Measurements from ENCODE around the gene OR2T35. TPM values are rescaled to one million over a fixed set of nuclear protein-coding genes. Genes with fewer than 3 reads are reported as not detected.

The OR2T35 gene
- total RNA-seq, 2 experiments from 2014 or later: not detected

GRCh38 chr1:248618878-248619277, 26.2 kb downstream of the OR2T35 start:
- no peak overlapping the region for H3K27ac Mint-ChIP-seq
- H3K27me3 Mint-ChIP-seq: no peaks in the 10 kb centered on the region
- intact Hi-C loops (cut with micrococcal nuclease): no loop called here
- peaks cover 3% of the 10 kb centered on the region for H3K4me1 Mint-ChIP-seq (ENCODE audit: low read depth)
- CTCF ChIA-PET: interaction anchor here (1.2 to 7.1 kb wide), 4 partner anchors 10 to 187 kb away, joined by 3 to 46 read pairs (median 6); no protein-coding TSS in a partner anchor
- no peaks in the 10 kb centered on the region for H3K36me3 Mint-ChIP-seq
- POLR2A ChIA-PET: no interaction called here
- peak; percentile 71 for DNase-seq
- H3K9me3 Mint-ChIP-seq: no peaks in the 10 kb centered on the region
- H3K4me3 Mint-ChIP-seq: no peak overlapping the region

GRCh38 chr1:248618119-248618518, 27.0 kb downstream of the OR2T35 start:
- Mint-ChIP-seq H3K27ac (no peak overlapping the region), H3K4me1 (ENCODE audit: low read depth) (peaks cover 10% of the 10 kb centered on the region), H3K27me3 (no peaks in the 10 kb centered on the region), H3K36me3 (no peaks in the 10 kb centered on the region), H3K4me3 (no peak overlapping the region), H3K9me3 (no peaks in the 10 kb centered on the region)
- DNase-seq: no peak
- ChIA-PET CTCF (interaction anchor here (0.6 to 1.4 kb wide), 3 partner anchors 24 to 301 kb away, joined by 3 read pairs; no protein-coding TSS in a partner anchor), POLR2A (no interaction called here)
- intact Hi-C loops (cut with micrococcal nuclease): no loop called here

- peaks cover 11% of the 10 kb centered on the region for H3K4me1 Mint-ChIP-seq (ENCODE audit: low read depth)
- ChIA-PET POLR2A (no interaction called here), CTCF (interaction anchor here (0.5 to 1.4 kb wide), 2 partner anchors 9 to 54 kb away, joined by 3 to 4 read pairs; no protein-coding TSS in a partner anchor)
- peak overlapping the region; percentile 47 for H3K27ac Mint-ChIP-seq
- no peak overlapping the region for H3K4me3 Mint-ChIP-seq
- no peak for DNase-seq
- no peaks in the 10 kb centered on the region for H3K9me3 Mint-ChIP-seq
- H3K36me3 Mint-ChIP-seq: no peaks in the 10 kb centered on the region
- H3K27me3 Mint-ChIP-seq: peaks cover 2% of the 10 kb centered on the region
- intact Hi-C loops (cut with micrococcal nuclease): no loop called here
These were observed 31.3 kb downstream of the OR2T35 start for GRCh38 chr1:248613742-248614141.

- Mint-ChIP-seq H3K9me3 (no peaks in the 10 kb centered on the region), H3K27me3 (peaks cover 2% of the 10 kb centered on the region), H3K36me3 (no peaks in the 10 kb centered on the region), H3K27ac (no peak overlapping the region), H3K4me3 (no peak overlapping the region), H3K4me1 (ENCODE audit: low read depth) (peaks cover 11% of the 10 kb centered on the region)
- POLR2A ChIA-PET: no interaction called here
- CTCF ChIA-PET: interaction anchor here (0.9 to 1.0 kb wide), 2 partner anchors 11 to 206 kb away, joined by 3 read pairs; no protein-coding TSS in a partner anchor
- intact Hi-C loops (cut with micrococcal nuclease): loop anchor here (1.0 kb wide), 1 partner anchor 208 kb away; no protein-coding TSS in a partner anchor
- peak; percentile 30 for DNase-seq
These were observed 33.1 kb downstream of the OR2T35 start for GRCh38 chr1:248611883-248612414.

- Mint-ChIP-seq H3K27me3 (peaks cover 2% of the 10 kb centered on the region), H3K27ac (no peak overlapping the region), H3K4me3 (no peak overlapping the region), H3K36me3 (no peaks in the 10 kb centered on the region), H3K9me3 (no peaks in the 10 kb centered on the region), H3K4me1 (ENCODE audit: low read depth) (peaks cover 11% of the 10 kb centered on the region)
- CTCF ChIA-PET: interaction anchor here (1.4 kb wide), 1 partner anchor 14 kb away, joined by 5 read pairs; no protein-coding TSS in a partner anchor
- no peak for DNase-seq
- intact Hi-C loops (cut with micrococcal nuclease): no loop called here
- POLR2A ChIA-PET: no interaction called here
These were observed 34.8 kb downstream of the OR2T35 start for GRCh38 chr1:248610301-248610700.

GRCh38 chr1:248599396-248599795, 45.7 kb downstream of the OR2T35 start:
- Mint-ChIP-seq H3K36me3 (no peaks in the 10 kb centered on the region), H3K27ac (no peak overlapping the region), H3K4me1 (ENCODE audit: low read depth) (peaks cover 6% of the 10 kb centered on the region), H3K4me3 (no peak overlapping the region), H3K9me3 (no peaks in the 10 kb centered on the region), H3K27me3 (no peaks in the 10 kb centered on the region)
- POLR2A ChIA-PET: no interaction called here
- CTCF ChIA-PET: no interaction called here
- intact Hi-C loops (cut with micrococcal nuclease): no loop called here
- DNase-seq: no peak

GRCh38 chr1:248597589-248597988, 47.5 kb downstream of the OR2T35 start, which contains the start of gene OR2T10:
TSS of gene OR2T10 (minus strand) at chr1:248597700. CDS start at chr1:248593768, 3,932 bp downstream.
- no peak for DNase-seq
- Mint-ChIP-seq H3K4me1 (ENCODE audit: low read depth) (peaks cover 6% of the 10 kb centered on the region), H3K9me3 (no peaks in the 10 kb centered on the region), H3K4me3 (no peak within 1 kb of the TSS), H3K36me3 (no peaks in the 10 kb centered on the region), H3K27me3 (peaks cover 3% of the 10 kb centered on the region), H3K27ac (no peak within 1 kb of the TSS)
- POLR2A ChIA-PET: no interaction called here
- intact Hi-C loops (cut with micrococcal nuclease): no loop called here
- CTCF ChIA-PET: interaction anchor here (0.5 kb wide), 1 partner anchor 84 kb away, joined by 3 read pairs; no protein-coding TSS in a partner anchor

GRCh38 chr1:248596615-248597014, 48.5 kb downstream of the OR2T35 start:
- intact Hi-C loops (cut with micrococcal nuclease): no loop called here
- Mint-ChIP-seq H3K27ac (no peak overlapping the region), H3K36me3 (no peaks in the 10 kb centered on the region), H3K27me3 (peaks cover 3% of the 10 kb centered on the region), H3K4me1 (ENCODE audit: low read depth) (peaks cover 6% of the 10 kb centered on the region), H3K4me3 (no peak overlapping the region), H3K9me3 (no peaks in the 10 kb centered on the region)
- CTCF ChIA-PET: no interaction called here
- DNase-seq: no peak
- POLR2A ChIA-PET: no interaction called here

GRCh38 chr1:248593226-248593625, 51.9 kb downstream of the OR2T35 start:
- Mint-ChIP-seq H3K4me3 (no peak overlapping the region), H3K4me1 (ENCODE audit: low read depth) (peaks cover 6% of the 10 kb centered on the region), H3K9me3 (no peaks in the 10 kb centered on the region), H3K36me3 (no peaks in the 10 kb centered on the region), H3K27me3 (peaks cover 3% of the 10 kb centered on the region), H3K27ac (no peak overlapping the region)
- ChIA-PET CTCF (interaction anchor here (1.5 kb wide), 1 partner anchor 24 kb away, joined by 3 read pairs; no protein-coding TSS in a partner anchor), POLR2A (no interaction called here)
- no peak for DNase-seq
- intact Hi-C loops (cut with micrococcal nuclease): no loop called here

- Mint-ChIP-seq H3K4me3 (no peak overlapping the region), H3K4me1 (ENCODE audit: low read depth) (peaks cover 6% of the 10 kb centered on the region), H3K36me3 (no peaks in the 10 kb centered on the region), H3K27ac (no peak overlapping the region), H3K9me3 (no peaks in the 10 kb centered on the region), H3K27me3 (peaks cover 3% of the 10 kb centered on the region)
- intact Hi-C loops (cut with micrococcal nuclease): no loop called here
- CTCF ChIA-PET: no interaction called here
- POLR2A ChIA-PET: no interaction called here
- DNase-seq: no peak
These were observed 52.4 kb downstream of the OR2T35 start for GRCh38 chr1:248592655-248593054.

- CTCF ChIA-PET: no interaction called here
- H3K4me1 Mint-ChIP-seq (ENCODE audit: low read depth): peaks cover 2% of the 10 kb centered on the region
- H3K27me3 Mint-ChIP-seq: peaks cover 3% of the 10 kb centered on the region
- no peak overlapping the region for H3K27ac Mint-ChIP-seq
- POLR2A ChIA-PET: no interaction called here
- H3K36me3 Mint-ChIP-seq: no peaks in the 10 kb centered on the region
- intact Hi-C loops (cut with micrococcal nuclease): no loop called here
- no peaks in the 10 kb centered on the region for H3K9me3 Mint-ChIP-seq
- no peak for DNase-seq
- H3K4me3 Mint-ChIP-seq: no peak overlapping the region
These were observed 55.0 kb downstream of the OR2T35 start for GRCh38 chr1:248590055-248590454.

- intact Hi-C loops (cut with micrococcal nuclease): loop anchor here (10.0 kb wide), 1 partner anchor 185 kb away; the partner anchor contains the start of gene OR2T1
- Mint-ChIP-seq H3K36me3 (no peaks in the 10 kb centered on the region), H3K27ac (no peak overlapping the region), H3K4me3 (no peak overlapping the region), H3K4me1 (ENCODE audit: low read depth) (peaks cover 7% of the 10 kb centered on the region), H3K27me3 (peaks cover 3% of the 10 kb centered on the region), H3K9me3 (no peaks in the 10 kb centered on the region)
- CTCF ChIA-PET: no interaction called here
- POLR2A ChIA-PET: no interaction called here
- DNase-seq: no peak
These were observed 55.7 kb downstream of the OR2T35 start for GRCh38 chr1:248589334-248589733.

Data from activated CD4-positive, alpha-beta memory T cell treated with anti-CD3 and anti-CD28 coated beads for 36 hours (primary cell).